ENCODE data around the gene OPA3.

DNA sequence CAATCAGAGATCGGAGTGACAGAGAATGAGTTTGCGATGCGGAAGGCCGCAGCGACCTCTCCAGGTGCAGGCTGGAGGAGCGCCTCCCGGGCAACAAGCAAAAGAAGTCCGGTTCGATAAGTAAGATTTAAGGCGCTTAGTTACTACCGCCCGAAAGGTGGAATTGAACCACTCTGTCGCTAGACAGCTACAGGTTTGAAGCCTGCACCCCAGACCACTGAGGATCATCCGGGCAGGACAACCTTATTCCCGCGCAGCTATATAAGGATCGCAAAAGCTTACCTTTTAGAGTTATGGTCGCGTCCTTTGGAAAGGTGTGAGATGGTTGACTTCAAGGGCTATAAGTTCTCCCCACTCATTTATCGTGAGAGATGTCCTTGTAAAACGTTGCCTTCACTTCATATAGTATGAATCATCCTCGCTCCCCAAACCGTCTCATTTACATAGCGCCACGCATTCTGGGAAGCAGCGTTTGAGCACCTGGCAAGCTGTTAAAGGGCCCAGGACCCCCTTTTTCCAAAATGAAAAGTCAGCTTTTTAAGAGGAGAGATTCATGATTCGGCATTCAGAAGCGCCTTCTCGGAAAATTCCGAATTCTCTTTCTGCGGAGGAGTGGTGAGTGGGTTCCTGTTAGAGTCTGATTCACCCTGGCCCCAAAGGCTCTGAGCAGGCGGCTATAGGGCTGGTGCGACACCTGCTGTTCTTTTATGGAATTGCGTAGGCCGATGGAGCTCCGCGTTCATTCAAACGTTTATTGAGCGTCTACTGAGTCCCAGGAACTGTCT lies 106.0 kb downstream of the OPA3 start:
- TF ChIP-seq POLR2AphosphoS5 (IDR thresholded peaks at IDR 0.05; ENCODE audit: low read depth), result no peak
- TF ChIP-seq, protein P1, sequence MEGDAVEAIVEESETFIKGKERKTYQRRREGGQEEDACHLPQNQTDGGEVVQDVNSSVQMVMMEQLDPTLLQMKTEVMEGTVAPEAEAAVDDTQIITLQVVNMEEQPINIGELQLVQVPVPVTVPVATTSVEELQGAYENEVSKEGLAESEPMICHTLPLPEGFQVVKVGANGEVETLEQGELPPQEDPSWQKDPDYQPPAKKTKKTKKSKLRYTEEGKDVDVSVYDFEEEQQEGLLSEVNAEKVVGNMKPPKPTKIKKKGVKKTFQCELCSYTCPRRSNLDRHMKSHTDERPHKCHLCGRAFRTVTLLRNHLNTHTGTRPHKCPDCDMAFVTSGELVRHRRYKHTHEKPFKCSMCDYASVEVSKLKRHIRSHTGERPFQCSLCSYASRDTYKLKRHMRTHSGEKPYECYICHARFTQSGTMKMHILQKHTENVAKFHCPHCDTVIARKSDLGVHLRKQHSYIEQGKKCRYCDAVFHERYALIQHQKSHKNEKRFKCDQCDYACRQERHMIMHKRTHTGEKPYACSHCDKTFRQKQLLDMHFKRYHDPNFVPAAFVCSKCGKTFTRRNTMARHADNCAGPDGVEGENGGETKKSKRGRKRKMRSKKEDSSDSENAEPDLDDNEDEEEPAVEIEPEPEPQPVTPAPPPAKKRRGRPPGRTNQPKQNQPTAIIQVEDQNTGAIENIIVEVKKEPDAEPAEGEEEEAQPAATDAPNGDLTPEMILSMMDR (conservative IDR thresholded peaks at IDR 0.05; ENCODE audit: low read depth in 2 of 2), result peak; percentile 95 to 99
- no peak for TF ChIP-seq NANOG (IDR thresholded peaks at IDR 0.05; ENCODE audit: borderline replicate concordance)
- TF ChIP-seq CREB1 (CRISPR knock-in tag; IDR thresholded peaks at IDR 0.05; ENCODE audit: low read depth), result peak; percentile 61
- no peak for TF ChIP-seq EZH2 (IDR thresholded peaks at IDR 0.05; ENCODE audit: low read depth, unreplicated experiment)
- no peak for TF ChIP-seq JUNB (IDR thresholded peaks at IDR 0.05; ENCODE audit: unreplicated experiment)
- TF ChIP-seq, protein P2, sequence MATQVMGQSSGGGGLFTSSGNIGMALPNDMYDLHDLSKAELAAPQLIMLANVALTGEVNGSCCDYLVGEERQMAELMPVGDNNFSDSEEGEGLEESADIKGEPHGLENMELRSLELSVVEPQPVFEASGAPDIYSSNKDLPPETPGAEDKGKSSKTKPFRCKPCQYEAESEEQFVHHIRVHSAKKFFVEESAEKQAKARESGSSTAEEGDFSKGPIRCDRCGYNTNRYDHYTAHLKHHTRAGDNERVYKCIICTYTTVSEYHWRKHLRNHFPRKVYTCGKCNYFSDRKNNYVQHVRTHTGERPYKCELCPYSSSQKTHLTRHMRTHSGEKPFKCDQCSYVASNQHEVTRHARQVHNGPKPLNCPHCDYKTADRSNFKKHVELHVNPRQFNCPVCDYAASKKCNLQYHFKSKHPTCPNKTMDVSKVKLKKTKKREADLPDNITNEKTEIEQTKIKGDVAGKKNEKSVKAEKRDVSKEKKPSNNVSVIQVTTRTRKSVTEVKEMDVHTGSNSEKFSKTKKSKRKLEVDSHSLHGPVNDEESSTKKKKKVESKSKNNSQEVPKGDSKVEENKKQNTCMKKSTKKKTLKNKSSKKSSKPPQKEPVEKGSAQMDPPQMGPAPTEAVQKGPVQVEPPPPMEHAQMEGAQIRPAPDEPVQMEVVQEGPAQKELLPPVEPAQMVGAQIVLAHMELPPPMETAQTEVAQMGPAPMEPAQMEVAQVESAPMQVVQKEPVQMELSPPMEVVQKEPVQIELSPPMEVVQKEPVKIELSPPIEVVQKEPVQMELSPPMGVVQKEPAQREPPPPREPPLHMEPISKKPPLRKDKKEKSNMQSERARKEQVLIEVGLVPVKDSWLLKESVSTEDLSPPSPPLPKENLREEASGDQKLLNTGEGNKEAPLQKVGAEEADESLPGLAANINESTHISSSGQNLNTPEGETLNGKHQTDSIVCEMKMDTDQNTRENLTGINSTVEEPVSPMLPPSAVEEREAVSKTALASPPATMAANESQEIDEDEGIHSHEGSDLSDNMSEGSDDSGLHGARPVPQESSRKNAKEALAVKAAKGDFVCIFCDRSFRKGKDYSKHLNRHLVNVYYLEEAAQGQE (IDR thresholded peaks at IDR 0.05; ENCODE audit: unreplicated experiment), result no peak
- TF ChIP-seq, protein P3, sequence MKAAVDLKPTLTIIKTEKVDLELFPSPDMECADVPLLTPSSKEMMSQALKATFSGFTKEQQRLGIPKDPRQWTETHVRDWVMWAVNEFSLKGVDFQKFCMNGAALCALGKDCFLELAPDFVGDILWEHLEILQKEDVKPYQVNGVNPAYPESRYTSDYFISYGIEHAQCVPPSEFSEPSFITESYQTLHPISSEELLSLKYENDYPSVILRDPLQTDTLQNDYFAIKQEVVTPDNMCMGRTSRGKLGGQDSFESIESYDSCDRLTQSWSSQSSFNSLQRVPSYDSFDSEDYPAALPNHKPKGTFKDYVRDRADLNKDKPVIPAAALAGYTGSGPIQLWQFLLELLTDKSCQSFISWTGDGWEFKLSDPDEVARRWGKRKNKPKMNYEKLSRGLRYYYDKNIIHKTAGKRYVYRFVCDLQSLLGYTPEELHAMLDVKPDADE (IDR thresholded peaks at IDR 0.05), result no peak
- TF ChIP-seq, protein P4, sequence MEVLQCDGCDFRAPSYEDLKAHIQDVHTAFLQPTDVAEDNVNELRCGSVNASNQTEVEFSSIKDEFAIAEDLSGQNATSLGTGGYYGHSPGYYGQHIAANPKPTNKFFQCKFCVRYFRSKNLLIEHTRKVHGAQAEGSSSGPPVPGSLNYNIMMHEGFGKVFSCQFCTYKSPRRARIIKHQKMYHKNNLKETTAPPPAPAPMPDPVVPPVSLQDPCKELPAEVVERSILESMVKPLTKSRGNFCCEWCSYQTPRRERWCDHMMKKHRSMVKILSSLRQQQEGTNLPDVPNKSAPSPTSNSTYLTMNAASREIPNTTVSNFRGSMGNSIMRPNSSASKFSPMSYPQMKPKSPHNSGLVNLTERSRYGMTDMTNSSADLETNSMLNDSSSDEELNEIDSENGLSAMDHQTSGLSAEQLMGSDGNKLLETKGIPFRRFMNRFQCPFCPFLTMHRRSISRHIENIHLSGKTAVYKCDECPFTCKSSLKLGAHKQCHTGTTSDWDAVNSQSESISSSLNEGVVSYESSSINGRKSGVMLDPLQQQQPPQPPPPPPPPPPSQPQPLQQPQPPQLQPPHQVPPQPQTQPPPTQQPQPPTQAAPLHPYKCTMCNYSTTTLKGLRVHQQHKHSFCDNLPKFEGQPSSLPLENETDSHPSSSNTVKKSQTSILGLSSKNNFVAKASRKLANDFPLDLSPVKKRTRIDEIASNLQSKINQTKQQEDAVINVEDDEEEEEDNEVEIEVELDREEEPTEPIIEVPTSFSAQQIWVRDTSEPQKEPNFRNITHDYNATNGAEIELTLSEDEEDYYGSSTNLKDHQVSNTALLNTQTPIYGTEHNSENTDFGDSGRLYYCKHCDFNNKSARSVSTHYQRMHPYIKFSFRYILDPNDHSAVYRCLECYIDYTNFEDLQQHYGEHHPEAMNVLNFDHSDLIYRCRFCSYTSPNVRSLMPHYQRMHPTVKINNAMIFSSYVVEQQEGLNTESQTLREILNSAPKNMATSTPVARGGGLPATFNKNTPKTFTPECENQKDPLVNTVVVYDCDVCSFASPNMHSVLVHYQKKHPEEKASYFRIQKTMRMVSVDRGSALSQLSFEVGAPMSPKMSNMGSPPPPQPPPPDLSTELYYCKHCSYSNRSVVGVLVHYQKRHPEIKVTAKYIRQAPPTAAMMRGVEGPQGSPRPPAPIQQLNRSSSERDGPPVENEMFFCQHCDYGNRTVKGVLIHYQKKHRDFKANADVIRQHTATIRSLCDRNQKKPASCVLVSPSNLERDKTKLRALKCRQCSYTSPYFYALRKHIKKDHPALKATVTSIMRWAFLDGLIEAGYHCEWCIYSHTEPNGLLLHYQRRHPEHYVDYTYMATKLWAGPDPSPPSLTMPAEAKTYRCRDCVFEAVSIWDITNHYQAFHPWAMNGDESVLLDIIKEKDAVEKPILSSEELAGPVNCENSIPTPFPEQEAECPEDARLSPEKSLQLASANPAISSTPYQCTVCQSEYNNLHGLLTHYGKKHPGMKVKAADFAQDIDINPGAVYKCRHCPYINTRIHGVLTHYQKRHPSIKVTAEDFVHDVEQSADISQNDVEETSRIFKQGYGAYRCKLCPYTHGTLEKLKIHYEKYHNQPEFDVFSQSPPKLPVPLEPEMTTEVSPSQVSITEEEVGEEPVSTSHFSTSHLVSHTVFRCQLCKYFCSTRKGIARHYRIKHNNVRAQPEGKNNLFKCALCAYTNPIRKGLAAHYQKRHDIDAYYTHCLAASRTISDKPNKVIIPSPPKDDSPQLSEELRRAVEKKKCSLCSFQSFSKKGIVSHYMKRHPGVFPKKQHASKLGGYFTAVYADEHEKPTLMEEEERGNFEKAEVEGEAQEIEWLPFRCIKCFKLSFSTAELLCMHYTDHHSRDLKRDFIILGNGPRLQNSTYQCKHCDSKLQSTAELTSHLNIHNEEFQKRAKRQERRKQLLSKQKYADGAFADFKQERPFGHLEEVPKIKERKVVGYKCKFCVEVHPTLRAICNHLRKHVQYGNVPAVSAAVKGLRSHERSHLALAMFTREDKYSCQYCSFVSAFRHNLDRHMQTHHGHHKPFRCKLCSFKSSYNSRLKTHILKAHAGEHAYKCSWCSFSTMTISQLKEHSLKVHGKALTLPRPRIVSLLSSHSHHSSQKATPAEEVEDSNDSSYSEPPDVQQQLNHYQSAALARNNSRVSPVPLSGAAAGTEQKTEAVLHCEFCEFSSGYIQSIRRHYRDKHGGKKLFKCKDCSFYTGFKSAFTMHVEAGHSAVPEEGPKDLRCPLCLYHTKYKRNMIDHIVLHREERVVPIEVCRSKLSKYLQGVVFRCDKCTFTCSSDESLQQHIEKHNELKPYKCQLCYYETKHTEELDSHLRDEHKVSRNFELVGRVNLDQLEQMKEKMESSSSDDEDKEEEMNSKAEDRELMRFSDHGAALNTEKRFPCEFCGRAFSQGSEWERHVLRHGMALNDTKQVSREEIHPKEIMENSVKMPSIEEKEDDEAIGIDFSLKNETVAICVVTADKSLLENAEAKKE (CRISPR knock-in tag; IDR thresholded peaks at IDR 0.05), result no peak

Measured in GM23338 (cell line).